ENCODE data around the gene ZNF426. TPM values are rescaled to one million over a fixed set of nuclear protein-coding genes. Genes with fewer than 3 reads are reported as not detected.

ZNF426 gene
- 0.73 to 1.2 TPM (median 1.1 TPM) in 5 replicates for total RNA-seq (2022; extraction: Qiagen RNA extraction)

DNA sequence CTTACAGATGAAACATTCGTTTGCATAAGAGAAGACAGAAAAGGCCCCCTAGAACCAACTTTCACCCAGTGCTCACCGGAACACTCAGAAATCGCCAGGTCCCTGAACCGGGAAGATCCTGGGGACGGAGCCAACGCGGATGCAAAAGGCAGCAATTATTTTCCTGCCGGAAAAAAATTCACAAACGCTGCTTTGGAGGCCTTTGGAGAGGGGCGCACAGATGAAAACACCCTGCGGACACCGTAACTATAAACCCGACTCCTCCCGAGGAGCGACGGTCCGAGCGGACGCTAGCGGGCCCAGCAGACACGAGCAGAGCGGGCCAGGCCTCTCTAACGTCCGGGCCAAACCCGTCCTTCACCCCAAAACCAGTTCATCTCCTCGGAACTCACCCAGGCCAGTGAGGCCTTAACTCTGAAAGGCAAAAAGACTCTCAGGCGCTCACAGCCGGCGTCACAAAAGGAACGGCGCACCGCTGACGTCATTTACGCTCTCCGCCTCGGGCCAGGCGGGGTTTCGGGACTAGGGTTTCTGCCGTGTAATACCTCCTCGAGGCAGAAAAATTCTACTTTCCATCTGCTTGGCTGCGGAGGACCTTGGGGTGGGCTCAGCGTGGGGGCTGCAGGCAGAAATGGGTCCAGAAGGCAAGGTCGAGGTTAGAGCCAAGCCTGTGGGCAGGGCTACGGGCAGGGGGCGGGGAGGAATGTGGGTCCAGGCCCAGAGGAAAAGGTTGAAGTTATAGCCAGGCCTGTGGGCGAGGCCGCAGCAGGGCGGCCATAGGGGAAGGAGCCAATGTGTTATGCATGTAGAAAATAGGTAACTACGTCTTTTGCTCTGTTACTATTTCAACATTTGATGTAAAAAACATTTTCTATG lies at the start of gene ZNF426:
TSS of gene ZNF426 (minus strand) at position 463 of the 876 bp plus-strand sequence. CDS start 2,413 bp downstream, outside the sequence.

DNA sequence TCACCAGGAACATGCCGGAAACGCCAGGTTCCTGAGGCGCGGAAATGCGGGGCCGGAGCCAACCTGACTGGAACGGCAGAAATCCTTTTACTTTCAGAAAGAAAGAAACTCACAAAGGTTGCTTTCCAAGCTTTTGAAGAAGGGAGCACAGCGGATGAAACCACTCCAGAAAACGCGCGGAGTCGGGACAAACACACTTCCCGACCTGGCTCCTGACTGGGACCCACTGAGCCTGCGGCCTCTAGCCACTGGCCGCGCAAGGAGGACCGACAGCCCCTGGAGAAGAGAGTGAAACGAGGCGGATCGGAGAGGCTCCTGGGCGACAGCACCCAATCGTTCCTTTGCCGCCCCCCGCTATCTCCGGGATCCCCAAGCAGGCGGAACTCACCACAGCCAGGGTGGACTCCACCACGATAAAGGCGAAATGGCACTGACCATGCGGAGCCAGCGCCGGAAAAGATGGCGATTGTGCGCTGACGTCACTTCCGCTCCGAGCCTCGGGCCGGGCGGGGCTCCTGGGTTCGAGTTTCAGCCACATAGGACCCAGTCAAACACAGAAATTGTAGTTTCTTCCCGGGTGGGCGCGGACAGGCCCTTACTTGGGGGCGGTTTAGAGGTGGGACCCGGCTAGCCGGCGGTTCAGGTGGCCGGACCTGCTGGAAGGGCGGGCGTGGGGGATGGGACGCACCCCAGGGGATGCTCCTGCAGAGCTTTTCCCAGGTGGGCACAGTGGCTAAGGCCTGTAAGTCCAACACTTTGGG lies 45.8 kb upstream of the ZNF426 start, which contains the start of gene ZNF121:
TSS of gene ZNF121 (minus strand) at position 432 of the 761 bp plus-strand sequence. CDS start 16,407 bp downstream, outside the sequence.

DNA sequence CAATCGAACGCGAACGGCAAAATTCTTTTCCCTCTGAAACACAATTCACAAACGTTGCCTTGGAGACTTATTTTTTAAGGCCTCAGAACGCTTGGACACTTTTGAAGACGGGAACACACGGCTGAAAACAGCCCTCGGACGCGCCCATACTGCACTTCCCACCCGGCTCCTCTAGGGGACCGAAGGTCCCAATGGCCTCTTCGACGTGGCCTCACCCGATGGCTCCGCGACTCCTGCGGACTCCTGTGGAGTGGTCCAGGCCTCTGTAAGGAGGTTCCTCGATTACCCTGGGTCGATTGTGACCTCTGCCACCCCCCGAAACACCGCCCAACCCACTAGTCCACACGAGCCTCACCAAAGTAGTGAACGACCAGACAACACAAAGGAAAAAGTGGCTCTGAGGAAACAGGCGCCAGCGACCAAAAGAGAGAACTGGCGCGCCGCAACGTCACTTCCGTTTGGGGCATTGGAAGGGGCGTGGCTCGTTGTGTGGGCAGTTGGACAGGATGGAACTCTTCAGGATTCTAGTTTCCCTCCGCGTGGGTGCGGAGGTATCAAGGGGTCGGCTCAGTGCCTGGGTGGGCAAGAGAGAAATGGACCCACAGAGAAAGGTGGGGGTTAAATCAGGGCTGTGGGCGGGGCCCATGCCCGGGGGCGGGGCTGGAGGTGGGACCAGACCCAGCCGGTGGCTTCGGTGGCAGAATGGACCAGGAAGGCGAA lies 40.1 kb downstream of the ZNF426 start, which contains the start of gene ZNF560:
TSS of gene ZNF560 (minus strand) at position 434 of the 720 bp plus-strand sequence. CDS start 23,303 bp downstream, outside the sequence.

Other genes starting within 250 kb of the ZNF426 start
- 0.70 to 2.1 TPM (median 1.4 TPM) in 5 replicates for gene ZNF699, start 228.8 kb downstream of the ZNF426 start, total RNA-seq (2022; extraction: Qiagen RNA extraction)
- gene ZNF559, start 214.5 kb downstream of the ZNF426 start, total RNA-seq (2022; extraction: Qiagen RNA extraction) = 4.4 to 4.9 TPM (median 4.5 TPM) in 5 replicates
- gene ZNF177, start 175.6 kb downstream of the ZNF426 start, total RNA-seq (2022; extraction: Qiagen RNA extraction) = 0.30 to 0.76 TPM (median 0.41 TPM) in 5 replicates
- 3.1 to 4.3 TPM (median 3.4 TPM) in 5 replicates for gene ZNF266, start 103.1 kb downstream of the ZNF426 start, total RNA-seq (2022; extraction: Qiagen RNA extraction)
- gene ZNF560, start 40.0 kb downstream of the ZNF426 start, total RNA-seq (2022; extraction: Qiagen RNA extraction) = not detected in 5 replicates
- gene ZNF121, start 45.9 kb upstream of the ZNF426 start, total RNA-seq (2022; extraction: Qiagen RNA extraction) = 2.8 to 3.7 TPM (median 2.9 TPM) in 5 replicates
- gene ZNF561, start 82.6 kb upstream of the ZNF426 start, total RNA-seq (2022; extraction: Qiagen RNA extraction) = 8.3 to 10.7 TPM (median 9.6 TPM) in 5 replicates
- gene ZNF562, start 136.5 kb upstream of the ZNF426 start, total RNA-seq (2022; extraction: Qiagen RNA extraction) = 4.9 to 6.9 TPM (median 6.2 TPM) in 5 replicates
- 0.72 to 1.2 TPM (median 1.1 TPM) in 5 replicates for gene ZNF846, start 230.1 kb upstream of the ZNF426 start, total RNA-seq (2022; extraction: Qiagen RNA extraction)

All from A549 treated with Mapracorat at 1 μM for 4 hours (cell line).